Panc1 (cell line): ENCODE results near the gene RNASEH2B. TPM values are rescaled to one million over a fixed set of nuclear protein-coding genes. Genes with fewer than 3 reads are reported as not detected.

Experiments
- ATAC-seq: fragments of 200-7000 bp; cut with Tn5 transposase; 2 replicates; pipeline ENCODE4 v1.9.1; 2020; ENCODE audit warnings: mild to moderate bottlenecking, moderate library complexity
- BruUV-seq: library from RNA; stranded (reverse); fragments of 400-500 nt; replicated peaks from 2 replicates; lab custom pipeline; 2021; lab: Mats Ljungman, UMichigan
- CTCF ChIA-PET: fragments of 300-600 bp; sonication (Branson Sonifier 250); formaldehyde crosslinking; loops from one replicate; lab custom pipeline; 2022; ENCODE audit warnings: antibody characterized with exemption; lab: Charles Lee
- POLR2A ChIA-PET: fragments of 300-600 bp; sonication (Branson Sonifier 250); formaldehyde crosslinking; loops from one replicate; lab custom pipeline; 2022; ENCODE audit warnings: antibody characterized with exemption; lab: Charles Lee
- DNase-seq: peaks from one replicate; pipeline ENCODE4 v3.0.0-alpha.2; 2010; ENCODE audit warnings: low read depth, low spot score
- H3K27ac ChIP-seq: 2 replicates; pipeline ENCODE4 v1.5.1; 2011; ENCODE audit warnings: mild to moderate bottlenecking, low read length, inconsistent platforms
- H3K27me3 ChIP-seq: fragments of 200-500 bp; sonication (Bioruptor generic); 2 replicates; pipeline ENCODE4 v1.6.0; 2014; ENCODE audit warnings: low read length, inconsistent platforms; ENCODE audit not compliant: control insufficient read depth, insufficient read depth
- H3K36me3 ChIP-seq: fragments of 200-500 bp; sonication (Bioruptor generic); 2 replicates; pipeline ENCODE4 v1.5.1; 2014; ENCODE audit warnings: inconsistent platforms, mild to moderate bottlenecking, low read length, moderate library complexity; ENCODE audit not compliant: control insufficient read depth, insufficient read depth
- H3K4me1 ChIP-seq: 2 replicates; pipeline ENCODE4 v1.5.1; 2011; ENCODE audit warnings: inconsistent platforms, mild to moderate bottlenecking, low read length, moderate library complexity; ENCODE audit not compliant: control insufficient read depth, insufficient read depth
- H3K4me3 ChIP-seq, 2 experiments: 2 replicates each; pipeline ENCODE4 v1.5.1; 2011 to 2012; ENCODE audit warnings: low read depth in 2 of 2, low read length in 2 of 2, mild to moderate bottlenecking in 2 of 2, inconsistent platforms in 1 of 2, moderate library complexity in 1 of 2
- H3K9me3 ChIP-seq: fragments of 200-500 bp; sonication (Bioruptor generic); 2 replicates; pipeline ENCODE4 v1.5.1; 2014; ENCODE audit warnings: low read depth, mild to moderate bottlenecking, inconsistent platforms, low read length, moderate library complexity; ENCODE audit not compliant: control insufficient read depth, insufficient read depth
- POLR2AphosphoS5 ChIP-seq: IDR thresholded peaks from 2 replicates; pipeline ENCODE4 v1.6.1; 2012; ENCODE audit warnings: mild to moderate bottlenecking, low read depth, low read length, moderate library complexity
- SIN3A ChIP-seq: IDR thresholded peaks from 2 replicates; pipeline ENCODE4 v1.6.1; 2012; ENCODE audit warnings: low read depth, mild to moderate bottlenecking, low read length, moderate library complexity, borderline replicate concordance; ENCODE audit not compliant: insufficient read depth
- TCF7L2 ChIP-seq: IDR thresholded peaks from 2 replicates; pipeline ENCODE4 v1.6.1; 2011; ENCODE audit warnings: mild to moderate bottlenecking, low read depth, low read length, inconsistent platforms
- in situ Hi-C: cut with HindIII; loops from 2 replicates; pipeline ENCODE4 v1.10.0; 2016; ENCODE audit warnings: low sequenced_read_pairs, low pct_unique_long_range_greater_than_20kb
- intact Hi-C: fragments of 100-400 bp; cut with micrococcal nuclease; formaldehyde crosslinking; loops from one replicate; pipeline ENCODE4 v1.10.0; 2022; ENCODE audit not compliant: unreplicated experiment
- total RNA-seq: library from RNA; stranded (reverse); gene quantifications from one replicate; pipeline ENCODE4 v1.2.1, GENCODE V29; 2021; ENCODE audit not compliant: unreplicated experiment
- TF ChIP-seq, protein P1 (sequence below): fragments of 450-650 bp; IDR thresholded peaks from 2 replicates; pipeline ENCODE4 v1.5.1; 2017; ENCODE audit warnings: mild to moderate bottlenecking
- TF ChIP-seq, protein P2 (sequence below), 2 experiments: IDR thresholded peaks; 2 replicates each; pipeline ENCODE4 v1.6.1; 2011 to 2012; ENCODE audit warnings: low read depth in 2 of 2, control low read depth in 1 of 2, low read length in 1 of 2, mild to moderate bottlenecking in 1 of 2, moderate library complexity in 1 of 2; ENCODE audit not compliant: insufficient read depth in 1 of 2

Gene RNASEH2B
- total RNA-seq, 1 experiment from 2014 or later = 37.8 TPM

DNA sequence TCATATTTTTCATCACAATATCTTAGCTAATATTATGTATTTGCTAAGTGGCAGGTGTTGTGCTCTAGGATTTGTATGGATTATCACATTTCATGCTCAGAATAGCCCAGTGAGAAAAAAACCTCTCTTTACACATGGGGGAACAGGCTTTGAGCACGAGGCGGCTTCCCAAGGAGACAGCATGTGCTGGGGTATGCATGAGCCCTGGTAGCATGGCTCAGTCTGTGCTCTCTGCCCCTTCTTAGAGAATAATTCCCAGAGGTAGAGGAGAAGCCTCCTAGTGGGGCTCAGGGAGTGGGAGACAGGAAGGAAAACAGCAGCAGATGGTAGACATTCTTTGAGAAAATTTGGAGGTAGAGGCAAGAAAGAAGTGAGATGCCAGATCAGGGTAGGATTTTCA lies 31.6 kb downstream of the RNASEH2B start:
- Histone ChIP-seq H3K27ac (no peak overlapping the region), H3K9me3 (no peaks in the 10 kb centered on the region), H3K4me3 (no peak overlapping the region), H3K27me3 (no peaks in the 10 kb centered on the region), H3K4me1 (no peaks in the 10 kb centered on the region), H3K36me3 (no peaks in the 10 kb centered on the region; the same call in 1 of the 2 replicates)
- in situ Hi-C loops (no loop called here), intact Hi-C loops (no loop called here)
- no peak for TF ChIP-seq TCF7L2
- no peak for TF ChIP-seq SIN3A
- no peak for TF ChIP-seq POLR2AphosphoS5
- ChIA-PET CTCF (no interaction called here), POLR2A (no interaction called here)
- no TSS peak for BruUV-seq
- DNase-seq = no peak
- no peak for ATAC-seq

DNA sequence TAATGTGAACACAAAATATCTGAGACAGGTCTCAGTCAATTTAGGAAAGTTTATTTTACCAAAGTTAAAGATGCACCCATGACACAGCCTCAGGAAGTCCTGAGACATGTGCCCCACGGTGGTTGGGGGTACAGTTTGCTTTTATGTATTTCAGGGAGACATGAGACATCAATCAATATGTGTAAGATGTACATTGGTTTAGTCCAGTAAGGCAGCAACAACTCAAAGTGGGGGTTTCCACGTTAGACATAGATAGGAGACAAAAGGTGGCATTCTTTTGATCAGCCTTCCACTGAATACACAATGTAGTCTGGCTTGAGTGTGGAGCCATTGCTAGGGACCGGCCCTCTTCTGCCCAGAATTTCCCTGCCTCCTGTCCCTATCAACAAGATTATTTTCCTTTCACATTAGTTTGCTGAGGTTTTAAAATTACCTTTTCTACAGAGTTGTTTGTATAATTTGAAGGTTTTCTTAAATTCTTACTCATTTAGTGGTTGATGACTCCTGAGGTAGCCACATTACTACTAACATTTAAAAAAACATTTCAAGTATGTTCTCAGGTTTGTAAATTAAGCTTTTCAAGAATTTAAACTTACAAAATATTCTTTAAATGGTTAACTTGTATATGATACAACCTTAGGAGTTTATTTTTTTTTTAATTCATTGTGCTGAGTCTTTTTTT lies 33.2 kb downstream of the RNASEH2B start:
- H3K27ac ChIP-seq = no peak overlapping the region
- no peak for ATAC-seq
- POLR2A ChIA-PET = no interaction called here
- no peak overlapping the region for H3K4me3 ChIP-seq
- H3K27me3 ChIP-seq = no peaks in the 10 kb centered on the region
- intact Hi-C loops (no loop called here), in situ Hi-C loops (no loop called here)
- BruUV-seq = no TSS peak
- no peaks in the 10 kb centered on the region; the same call in 1 of the 2 replicates for H3K36me3 ChIP-seq
- TF ChIP-seq SIN3A (no peak), TCF7L2 (no peak), POLR2AphosphoS5 (no peak)
- TF ChIP-seq, protein P1, sequence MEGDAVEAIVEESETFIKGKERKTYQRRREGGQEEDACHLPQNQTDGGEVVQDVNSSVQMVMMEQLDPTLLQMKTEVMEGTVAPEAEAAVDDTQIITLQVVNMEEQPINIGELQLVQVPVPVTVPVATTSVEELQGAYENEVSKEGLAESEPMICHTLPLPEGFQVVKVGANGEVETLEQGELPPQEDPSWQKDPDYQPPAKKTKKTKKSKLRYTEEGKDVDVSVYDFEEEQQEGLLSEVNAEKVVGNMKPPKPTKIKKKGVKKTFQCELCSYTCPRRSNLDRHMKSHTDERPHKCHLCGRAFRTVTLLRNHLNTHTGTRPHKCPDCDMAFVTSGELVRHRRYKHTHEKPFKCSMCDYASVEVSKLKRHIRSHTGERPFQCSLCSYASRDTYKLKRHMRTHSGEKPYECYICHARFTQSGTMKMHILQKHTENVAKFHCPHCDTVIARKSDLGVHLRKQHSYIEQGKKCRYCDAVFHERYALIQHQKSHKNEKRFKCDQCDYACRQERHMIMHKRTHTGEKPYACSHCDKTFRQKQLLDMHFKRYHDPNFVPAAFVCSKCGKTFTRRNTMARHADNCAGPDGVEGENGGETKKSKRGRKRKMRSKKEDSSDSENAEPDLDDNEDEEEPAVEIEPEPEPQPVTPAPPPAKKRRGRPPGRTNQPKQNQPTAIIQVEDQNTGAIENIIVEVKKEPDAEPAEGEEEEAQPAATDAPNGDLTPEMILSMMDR = no peak
- TF ChIP-seq, protein P2, sequence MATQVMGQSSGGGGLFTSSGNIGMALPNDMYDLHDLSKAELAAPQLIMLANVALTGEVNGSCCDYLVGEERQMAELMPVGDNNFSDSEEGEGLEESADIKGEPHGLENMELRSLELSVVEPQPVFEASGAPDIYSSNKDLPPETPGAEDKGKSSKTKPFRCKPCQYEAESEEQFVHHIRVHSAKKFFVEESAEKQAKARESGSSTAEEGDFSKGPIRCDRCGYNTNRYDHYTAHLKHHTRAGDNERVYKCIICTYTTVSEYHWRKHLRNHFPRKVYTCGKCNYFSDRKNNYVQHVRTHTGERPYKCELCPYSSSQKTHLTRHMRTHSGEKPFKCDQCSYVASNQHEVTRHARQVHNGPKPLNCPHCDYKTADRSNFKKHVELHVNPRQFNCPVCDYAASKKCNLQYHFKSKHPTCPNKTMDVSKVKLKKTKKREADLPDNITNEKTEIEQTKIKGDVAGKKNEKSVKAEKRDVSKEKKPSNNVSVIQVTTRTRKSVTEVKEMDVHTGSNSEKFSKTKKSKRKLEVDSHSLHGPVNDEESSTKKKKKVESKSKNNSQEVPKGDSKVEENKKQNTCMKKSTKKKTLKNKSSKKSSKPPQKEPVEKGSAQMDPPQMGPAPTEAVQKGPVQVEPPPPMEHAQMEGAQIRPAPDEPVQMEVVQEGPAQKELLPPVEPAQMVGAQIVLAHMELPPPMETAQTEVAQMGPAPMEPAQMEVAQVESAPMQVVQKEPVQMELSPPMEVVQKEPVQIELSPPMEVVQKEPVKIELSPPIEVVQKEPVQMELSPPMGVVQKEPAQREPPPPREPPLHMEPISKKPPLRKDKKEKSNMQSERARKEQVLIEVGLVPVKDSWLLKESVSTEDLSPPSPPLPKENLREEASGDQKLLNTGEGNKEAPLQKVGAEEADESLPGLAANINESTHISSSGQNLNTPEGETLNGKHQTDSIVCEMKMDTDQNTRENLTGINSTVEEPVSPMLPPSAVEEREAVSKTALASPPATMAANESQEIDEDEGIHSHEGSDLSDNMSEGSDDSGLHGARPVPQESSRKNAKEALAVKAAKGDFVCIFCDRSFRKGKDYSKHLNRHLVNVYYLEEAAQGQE (IDR thresholded peaks at IDR 0.05; ENCODE audit: insufficient read depth in 1 of 2, low read depth in 2 of 2, low read length in 1 of 2) = no peak
- CTCF ChIA-PET = no interaction called here
- DNase-seq = no peak
- H3K9me3 ChIP-seq = no peaks in the 10 kb centered on the region
- no peaks in the 10 kb centered on the region for H3K4me1 ChIP-seq

DNA sequence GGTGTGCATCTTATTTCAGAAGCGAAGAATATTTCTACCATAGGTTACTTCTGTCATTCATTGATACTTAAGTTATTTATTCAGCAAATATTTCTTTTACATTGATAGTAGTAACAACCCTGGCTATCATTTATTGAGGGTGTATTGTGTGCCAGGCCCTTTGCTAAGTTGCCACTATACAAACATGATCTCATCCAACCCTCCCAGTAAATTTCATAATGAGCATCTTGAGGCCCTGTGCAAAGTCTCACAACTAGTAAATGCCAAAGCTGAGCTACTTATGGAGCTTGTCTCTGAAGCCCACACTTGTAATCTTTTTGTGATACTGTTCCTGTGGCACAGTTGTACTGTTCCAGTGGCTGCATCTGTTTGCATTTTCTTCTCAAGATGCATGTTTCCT lies 36.1 kb downstream of the RNASEH2B start:
- TF ChIP-seq POLR2AphosphoS5 (no peak), TCF7L2 (no peak), SIN3A (no peak)
- TF ChIP-seq, protein P1 = no peak
- TF ChIP-seq, protein P2 (IDR thresholded peaks at IDR 0.05; ENCODE audit: insufficient read depth in 1 of 2, low read depth in 2 of 2, low read length in 1 of 2) = no peak

More for the DNA sequence above, 36.1 kb downstream of the RNASEH2B start:
- ChIA-PET POLR2A (no interaction called here), CTCF (no interaction called here)
- Histone ChIP-seq H3K36me3 (no peaks in the 10 kb centered on the region), H3K27ac (no peak overlapping the region), H3K4me3 (no peak overlapping the region), H3K9me3 (no peaks in the 10 kb centered on the region), H3K4me1 (no peaks in the 10 kb centered on the region), H3K27me3 (no peaks in the 10 kb centered on the region)
- DNase-seq (no peak), ATAC-seq (no peak)
- BruUV-seq = no TSS peak
- intact Hi-C loops = no loop called here
- in situ Hi-C loops = no loop called here
